ENCODE measurements around the gene LAMA3. TPM values are rescaled to one million over a fixed set of nuclear protein-coding genes. Genes with fewer than 3 reads are reported as not detected.

LAMA3 gene
- polyA plus RNA-seq, 1 donor from 2014 or later, result 3.4 TPM

DNA sequence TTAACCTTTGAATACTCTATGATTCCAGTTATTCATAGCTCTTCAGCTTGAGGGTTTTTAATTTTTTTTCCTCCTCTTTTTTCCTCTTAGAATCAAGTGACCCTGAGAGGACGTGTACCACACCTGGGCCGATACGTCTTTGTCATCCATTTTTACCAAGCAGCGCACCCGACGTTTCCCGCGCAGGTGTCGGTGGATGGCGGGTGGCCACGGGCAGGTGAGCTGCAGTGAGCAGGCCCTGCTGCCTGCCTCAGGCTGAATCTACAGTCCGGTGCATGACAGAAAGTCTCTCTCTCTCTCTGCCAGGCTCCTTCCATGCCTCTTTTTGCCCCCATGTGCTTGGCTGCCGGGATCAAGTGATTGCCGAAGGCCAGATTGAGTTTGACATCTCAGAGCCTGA is 153.1 kb downstream of the LAMA3 start:
- Histone ChIP-seq H3K27me3 (ENCODE audit: insufficient read depth, low read depth, low read length) (no peaks in the 10 kb centered on the region), H3K4me2 (ENCODE audit: low read length) (no peak overlapping the region), H3K4me3 (ENCODE audit: low read length) (no peak overlapping the region), H4K20me1 (ENCODE audit: insufficient read depth) (no peaks in the 10 kb centered on the region), H3K9me3 (ENCODE audit: low read length) (no peaks in the 10 kb centered on the region), H3K9me2 (ENCODE audit: insufficient read depth, low read length) (no peaks in the 10 kb centered on the region), H3F3A (ENCODE audit: insufficient read depth, low read length, poor library complexity, severe bottlenecking) (no peaks in the 10 kb centered on the region), H3K9ac (ENCODE audit: low read length) (no peak overlapping the region), H3K79me2 (replicated peaks; ENCODE audit: insufficient read depth, low read length) (no peaks in the 10 kb centered on the region), H3K36me3 (ENCODE audit: insufficient read depth, low read length) (no peaks in the 10 kb centered on the region), H2AFZ (ENCODE audit: low read depth, low read length) (no peak overlapping the region), H3K27ac (ENCODE audit: low read length) (no peak overlapping the region)
- no peak for TF ChIP-seq SMC3 (conservative IDR thresholded peaks at IDR 0.05; ENCODE audit: poor library complexity)

DNA sequence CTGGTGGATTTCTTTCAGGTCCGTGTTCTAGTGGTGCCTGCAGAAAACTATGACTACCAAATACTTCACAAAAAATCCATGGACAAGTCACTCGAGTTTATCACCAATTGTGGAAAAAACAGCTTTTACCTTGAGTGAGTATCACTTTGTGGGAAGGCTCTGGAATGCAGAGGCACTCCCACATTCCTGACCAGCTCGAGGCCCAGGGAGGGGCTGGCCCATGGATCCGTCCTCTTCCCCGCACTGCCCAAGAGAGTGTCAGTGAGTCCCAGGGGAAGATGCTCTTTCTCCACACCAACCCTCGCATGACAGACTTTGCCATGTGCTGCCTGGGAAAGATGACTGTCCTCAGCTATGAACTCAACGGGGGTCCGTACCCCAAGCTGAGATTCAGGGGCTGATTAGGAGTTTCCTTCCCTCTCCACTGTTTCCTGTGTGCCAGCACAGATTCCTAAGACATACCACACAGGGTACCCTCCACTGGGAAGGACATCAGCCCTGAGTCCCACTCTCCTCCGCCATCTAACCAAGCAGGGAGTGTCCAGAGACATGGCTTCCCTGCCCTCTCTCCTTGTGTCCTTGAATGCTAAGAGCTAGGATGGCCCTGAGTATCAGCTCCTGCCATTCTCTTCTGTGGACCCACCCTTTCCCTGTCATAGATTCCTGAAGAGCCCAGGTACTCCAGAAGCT is 155.9 kb downstream of the LAMA3 start:
- Histone ChIP-seq H3K27ac (ENCODE audit: low read length) (no peak overlapping the region), H3K4me3 (ENCODE audit: low read length) (no peak overlapping the region), H3K4me2 (ENCODE audit: low read length) (no peak overlapping the region), H3F3A (ENCODE audit: insufficient read depth, low read length, poor library complexity, severe bottlenecking) (no peaks in the 10 kb centered on the region), H3K9ac (ENCODE audit: low read length) (no peak overlapping the region), H3K27me3 (ENCODE audit: insufficient read depth, low read depth, low read length) (no peaks in the 10 kb centered on the region), H3K9me2 (ENCODE audit: insufficient read depth, low read length) (no peaks in the 10 kb centered on the region), H3K79me2 (replicated peaks; ENCODE audit: insufficient read depth, low read length) (no peaks in the 10 kb centered on the region), H3K36me3 (ENCODE audit: insufficient read depth, low read length) (no peaks in the 10 kb centered on the region), H3K9me3 (ENCODE audit: low read length) (no peaks in the 10 kb centered on the region), H4K20me1 (ENCODE audit: insufficient read depth) (no peaks in the 10 kb centered on the region), H2AFZ (ENCODE audit: low read depth, low read length) (no peak overlapping the region)
- TF ChIP-seq, protein P1, sequence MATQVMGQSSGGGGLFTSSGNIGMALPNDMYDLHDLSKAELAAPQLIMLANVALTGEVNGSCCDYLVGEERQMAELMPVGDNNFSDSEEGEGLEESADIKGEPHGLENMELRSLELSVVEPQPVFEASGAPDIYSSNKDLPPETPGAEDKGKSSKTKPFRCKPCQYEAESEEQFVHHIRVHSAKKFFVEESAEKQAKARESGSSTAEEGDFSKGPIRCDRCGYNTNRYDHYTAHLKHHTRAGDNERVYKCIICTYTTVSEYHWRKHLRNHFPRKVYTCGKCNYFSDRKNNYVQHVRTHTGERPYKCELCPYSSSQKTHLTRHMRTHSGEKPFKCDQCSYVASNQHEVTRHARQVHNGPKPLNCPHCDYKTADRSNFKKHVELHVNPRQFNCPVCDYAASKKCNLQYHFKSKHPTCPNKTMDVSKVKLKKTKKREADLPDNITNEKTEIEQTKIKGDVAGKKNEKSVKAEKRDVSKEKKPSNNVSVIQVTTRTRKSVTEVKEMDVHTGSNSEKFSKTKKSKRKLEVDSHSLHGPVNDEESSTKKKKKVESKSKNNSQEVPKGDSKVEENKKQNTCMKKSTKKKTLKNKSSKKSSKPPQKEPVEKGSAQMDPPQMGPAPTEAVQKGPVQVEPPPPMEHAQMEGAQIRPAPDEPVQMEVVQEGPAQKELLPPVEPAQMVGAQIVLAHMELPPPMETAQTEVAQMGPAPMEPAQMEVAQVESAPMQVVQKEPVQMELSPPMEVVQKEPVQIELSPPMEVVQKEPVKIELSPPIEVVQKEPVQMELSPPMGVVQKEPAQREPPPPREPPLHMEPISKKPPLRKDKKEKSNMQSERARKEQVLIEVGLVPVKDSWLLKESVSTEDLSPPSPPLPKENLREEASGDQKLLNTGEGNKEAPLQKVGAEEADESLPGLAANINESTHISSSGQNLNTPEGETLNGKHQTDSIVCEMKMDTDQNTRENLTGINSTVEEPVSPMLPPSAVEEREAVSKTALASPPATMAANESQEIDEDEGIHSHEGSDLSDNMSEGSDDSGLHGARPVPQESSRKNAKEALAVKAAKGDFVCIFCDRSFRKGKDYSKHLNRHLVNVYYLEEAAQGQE (IDR thresholded peaks at IDR 0.05; ENCODE audit: borderline replicate concordance), result no peak
- no peak for TF ChIP-seq RAD21 (conservative IDR thresholded peaks at IDR 0.05)
- TF ChIP-seq SMC3 (conservative IDR thresholded peaks at IDR 0.05; ENCODE audit: poor library complexity), result no peak
- TF ChIP-seq MXI1 (conservative IDR thresholded peaks at IDR 0.05; ENCODE audit: poor library complexity, severe bottlenecking), result no peak
- no peak for TF ChIP-seq POLR2AphosphoS5 (IDR thresholded peaks at IDR 0.05)
- no peak for TF ChIP-seq EZH2 (IDR thresholded peaks at IDR 0.05; ENCODE audit: borderline replicate concordance, insufficient read depth, low read length, poor library complexity, severe bottlenecking)
- TF ChIP-seq EP300 (conservative IDR thresholded peaks at IDR 0.05; ENCODE audit: poor library complexity, severe bottlenecking), result no peak
- TF ChIP-seq, protein P2, sequence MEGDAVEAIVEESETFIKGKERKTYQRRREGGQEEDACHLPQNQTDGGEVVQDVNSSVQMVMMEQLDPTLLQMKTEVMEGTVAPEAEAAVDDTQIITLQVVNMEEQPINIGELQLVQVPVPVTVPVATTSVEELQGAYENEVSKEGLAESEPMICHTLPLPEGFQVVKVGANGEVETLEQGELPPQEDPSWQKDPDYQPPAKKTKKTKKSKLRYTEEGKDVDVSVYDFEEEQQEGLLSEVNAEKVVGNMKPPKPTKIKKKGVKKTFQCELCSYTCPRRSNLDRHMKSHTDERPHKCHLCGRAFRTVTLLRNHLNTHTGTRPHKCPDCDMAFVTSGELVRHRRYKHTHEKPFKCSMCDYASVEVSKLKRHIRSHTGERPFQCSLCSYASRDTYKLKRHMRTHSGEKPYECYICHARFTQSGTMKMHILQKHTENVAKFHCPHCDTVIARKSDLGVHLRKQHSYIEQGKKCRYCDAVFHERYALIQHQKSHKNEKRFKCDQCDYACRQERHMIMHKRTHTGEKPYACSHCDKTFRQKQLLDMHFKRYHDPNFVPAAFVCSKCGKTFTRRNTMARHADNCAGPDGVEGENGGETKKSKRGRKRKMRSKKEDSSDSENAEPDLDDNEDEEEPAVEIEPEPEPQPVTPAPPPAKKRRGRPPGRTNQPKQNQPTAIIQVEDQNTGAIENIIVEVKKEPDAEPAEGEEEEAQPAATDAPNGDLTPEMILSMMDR (IDR thresholded peaks at IDR 0.05; ENCODE audit: poor library complexity, severe bottlenecking), result no peak
- no peak for TF ChIP-seq TAF1 (IDR thresholded peaks at IDR 0.05; ENCODE audit: low read depth)
